Measurements from ENCODE around the gene KCNN2. TPM values are rescaled to one million over a fixed set of nuclear protein-coding genes. Genes with fewer than 3 reads are reported as not detected.

The KCNN2 gene
- total RNA-seq, 1 experiment from 2014 or later, result not detected

DNA sequence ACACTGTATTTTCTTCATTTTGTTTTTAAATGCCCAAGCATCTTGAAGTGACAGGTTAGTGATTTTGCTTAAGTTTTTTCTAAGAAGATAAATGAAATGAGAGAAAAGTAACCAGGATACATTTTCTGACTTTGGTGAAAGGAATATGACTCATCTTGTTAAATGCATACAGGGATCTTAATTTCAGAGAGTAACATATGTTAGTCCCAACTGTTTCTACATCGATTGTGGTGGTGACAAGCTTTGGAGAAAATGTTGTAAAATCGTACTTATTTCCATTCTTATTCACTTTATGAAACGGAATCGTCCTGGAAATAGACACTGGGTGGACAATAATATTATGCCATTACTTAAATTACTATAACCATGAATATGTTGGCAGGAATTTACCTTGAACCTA, 107.5 kb downstream of the KCNN2 start:
- Histone ChIP-seq H2AFZ (no peak overlapping the region), H3K79me2 (ENCODE audit: low read depth) (no peaks in the 10 kb centered on the region), H3K4me1 (replicated peaks; ENCODE audit: insufficient read depth) (no peaks in the 10 kb centered on the region), H3K9me3 (ENCODE audit: insufficient read depth, low read depth) (no peaks in the 10 kb centered on the region), H3K9me2 (ENCODE audit: insufficient read depth) (no peaks in the 10 kb centered on the region), H3K36me3 (ENCODE audit: low read depth) (no peaks in the 10 kb centered on the region), H3K27ac (no peak overlapping the region), H3K4me3 (no peak overlapping the region), H3K4me2 (no peak overlapping the region), H4K20me1 (ENCODE audit: insufficient read depth) (no peaks in the 10 kb centered on the region), H3K27me3 (ENCODE audit: insufficient read depth, low read depth) (no peaks in the 10 kb centered on the region), H3F3A (ENCODE audit: insufficient read depth, low read depth) (no peaks in the 10 kb centered on the region)
- TF ChIP-seq, protein P1, sequence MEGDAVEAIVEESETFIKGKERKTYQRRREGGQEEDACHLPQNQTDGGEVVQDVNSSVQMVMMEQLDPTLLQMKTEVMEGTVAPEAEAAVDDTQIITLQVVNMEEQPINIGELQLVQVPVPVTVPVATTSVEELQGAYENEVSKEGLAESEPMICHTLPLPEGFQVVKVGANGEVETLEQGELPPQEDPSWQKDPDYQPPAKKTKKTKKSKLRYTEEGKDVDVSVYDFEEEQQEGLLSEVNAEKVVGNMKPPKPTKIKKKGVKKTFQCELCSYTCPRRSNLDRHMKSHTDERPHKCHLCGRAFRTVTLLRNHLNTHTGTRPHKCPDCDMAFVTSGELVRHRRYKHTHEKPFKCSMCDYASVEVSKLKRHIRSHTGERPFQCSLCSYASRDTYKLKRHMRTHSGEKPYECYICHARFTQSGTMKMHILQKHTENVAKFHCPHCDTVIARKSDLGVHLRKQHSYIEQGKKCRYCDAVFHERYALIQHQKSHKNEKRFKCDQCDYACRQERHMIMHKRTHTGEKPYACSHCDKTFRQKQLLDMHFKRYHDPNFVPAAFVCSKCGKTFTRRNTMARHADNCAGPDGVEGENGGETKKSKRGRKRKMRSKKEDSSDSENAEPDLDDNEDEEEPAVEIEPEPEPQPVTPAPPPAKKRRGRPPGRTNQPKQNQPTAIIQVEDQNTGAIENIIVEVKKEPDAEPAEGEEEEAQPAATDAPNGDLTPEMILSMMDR (conservative IDR thresholded peaks at IDR 0.05), result no peak
- no peak for TF ChIP-seq EZH2 (IDR thresholded peaks at IDR 0.05; ENCODE audit: low read depth)
- ChIA-PET CTCF (no interaction called here), POLR2A (ENCODE audit: unreplicated experiment) (no interaction called here)
- DNase-seq, result no peak
- intact Hi-C loops (cut with micrococcal nuclease; ENCODE audit: unreplicated experiment), result no loop called here
- BruUV-seq (replicated peaks), result no TSS peak

DNA sequence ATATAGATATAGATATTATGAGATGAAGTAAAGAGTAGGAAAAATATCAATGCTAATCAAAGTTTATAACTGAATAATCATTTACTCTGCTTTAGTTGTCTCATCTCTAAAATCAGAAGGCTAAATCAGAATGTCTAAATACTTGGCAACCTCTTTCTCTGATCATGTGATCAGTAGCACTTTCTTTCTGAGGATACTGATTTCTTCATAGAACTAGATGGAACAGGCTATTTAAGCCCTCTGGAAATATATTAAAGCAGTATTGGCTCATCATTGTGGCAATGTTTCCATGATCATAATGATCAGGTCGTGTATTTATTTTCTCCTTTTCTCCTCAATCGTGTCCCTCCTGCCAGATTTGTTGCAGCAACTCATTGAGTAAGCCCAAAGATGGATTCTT, 109.7 kb downstream of the KCNN2 start:
- CTCF ChIA-PET, result no interaction called here

GRCh38 chr5:114473541-114473940, 111.7 kb downstream of the KCNN2 start:
- Histone ChIP-seq H3K4me1 (replicated peaks; ENCODE audit: insufficient read depth) (no peaks in the 10 kb centered on the region), H3K27me3 (ENCODE audit: insufficient read depth, low read depth) (no peaks in the 10 kb centered on the region), H3K27ac (no peak overlapping the region), H3K4me3 (no peak overlapping the region), H2AFZ (no peak overlapping the region), H3K9me2 (ENCODE audit: insufficient read depth) (no peaks in the 10 kb centered on the region), H3K4me2 (no peak overlapping the region), H3F3A (ENCODE audit: insufficient read depth, low read depth) (no peaks in the 10 kb centered on the region), H3K36me3 (ENCODE audit: low read depth) (no peaks in the 10 kb centered on the region), H4K20me1 (ENCODE audit: insufficient read depth) (no peaks in the 10 kb centered on the region), H3K9me3 (ENCODE audit: insufficient read depth, low read depth) (no peaks in the 10 kb centered on the region), H3K79me2 (ENCODE audit: low read depth) (no peaks in the 10 kb centered on the region)
- ChIA-PET POLR2A (ENCODE audit: unreplicated experiment) (no interaction called here), CTCF (no interaction called here)
- no TSS peak for BruUV-seq (replicated peaks)
- DNase-seq, result no peak
- TF ChIP-seq EZH2 (IDR thresholded peaks at IDR 0.05; ENCODE audit: low read depth), result no peak
- intact Hi-C loops (cut with micrococcal nuclease; ENCODE audit: unreplicated experiment), result no loop called here

More for the DNA sequence above, 109.7 kb downstream of the KCNN2 start:
- TF ChIP-seq, protein P1 (conservative IDR thresholded peaks at IDR 0.05), result no peak
- TF ChIP-seq EZH2 (IDR thresholded peaks at IDR 0.05; ENCODE audit: low read depth), result no peak
- Histone ChIP-seq H3K4me2 (no peak overlapping the region), H2AFZ (no peak overlapping the region), H3K79me2 (ENCODE audit: low read depth) (no peaks in the 10 kb centered on the region), H3K27me3 (ENCODE audit: insufficient read depth, low read depth) (no peaks in the 10 kb centered on the region), H3K9me3 (ENCODE audit: insufficient read depth, low read depth) (no peaks in the 10 kb centered on the region), H4K20me1 (ENCODE audit: insufficient read depth) (no peaks in the 10 kb centered on the region), H3F3A (ENCODE audit: insufficient read depth, low read depth) (no peaks in the 10 kb centered on the region), H3K4me3 (no peak overlapping the region), H3K9me2 (ENCODE audit: insufficient read depth) (no peaks in the 10 kb centered on the region), H3K27ac (no peak overlapping the region), H3K4me1 (replicated peaks; ENCODE audit: insufficient read depth) (no peaks in the 10 kb centered on the region), H3K36me3 (ENCODE audit: low read depth) (no peaks in the 10 kb centered on the region)
- POLR2A ChIA-PET (ENCODE audit: unreplicated experiment), result no interaction called here
- intact Hi-C loops (cut with micrococcal nuclease; ENCODE audit: unreplicated experiment), result no loop called here
- no peak for DNase-seq
- BruUV-seq (replicated peaks), result no TSS peak

GRCh38 chr5:114477816-114478334, 116.0 kb downstream of the KCNN2 start:
- H4K20me1 ChIP-seq (ENCODE audit: insufficient read depth), result no peaks in the 10 kb centered on the region
- H3K27ac ChIP-seq, result no peak overlapping the region
- no TSS peak for BruUV-seq (replicated peaks)
- no peak overlapping the region for H3K4me3 ChIP-seq
- no peaks in the 10 kb centered on the region for H3K27me3 ChIP-seq (ENCODE audit: insufficient read depth, low read depth)
- H3K9me3 ChIP-seq (ENCODE audit: insufficient read depth, low read depth), result no peaks in the 10 kb centered on the region
- no peak overlapping the region for H3K4me2 ChIP-seq
- ChIA-PET POLR2A (ENCODE audit: unreplicated experiment) (no interaction called here), CTCF (no interaction called here)
- intact Hi-C loops (cut with micrococcal nuclease; ENCODE audit: unreplicated experiment), result no loop called here
- TF ChIP-seq, protein P1 (conservative IDR thresholded peaks at IDR 0.05), result no peak
- no peak for TF ChIP-seq EZH2 (IDR thresholded peaks at IDR 0.05; ENCODE audit: low read depth)
- H3F3A ChIP-seq (ENCODE audit: insufficient read depth, low read depth), result no peaks in the 10 kb centered on the region
- no peak overlapping the region for H2AFZ ChIP-seq
- H3K4me1 ChIP-seq (replicated peaks; ENCODE audit: insufficient read depth), result no peaks in the 10 kb centered on the region
- H3K79me2 ChIP-seq (ENCODE audit: low read depth), result no peaks in the 10 kb centered on the region
- H3K9me2 ChIP-seq (ENCODE audit: insufficient read depth), result no peaks in the 10 kb centered on the region
- no peak for DNase-seq
- H3K36me3 ChIP-seq (ENCODE audit: low read depth), result no peaks in the 10 kb centered on the region

Measured in PC-9 (cell line).